HG02840 (cell line): ENCODE data around the gene TCP1.
A peak's percentile ranks its signal among the peaks of the same experiment; 100 is the strongest.
"Not testable (repeated sequence)": the region's sequence is repeated elsewhere in the genome, so short reads cannot be mapped to it uniquely, and the experiment has no call there.

Experiments
- ATAC-seq: cut with Tn5 transposase; IDR thresholded peaks from one replicate; pipeline ENCODE4 v1.9.1; 2021; ENCODE audit warnings: mild to moderate bottlenecking, moderate library complexity, moderate number of reproducible peaks; ENCODE audit not compliant: unreplicated experiment, low FRiP score

Gene TCP1

GRCh38 chr6:159817951-159818739 lies 28.7 kb upstream of the TCP1 start:
- ATAC-seq = no peak

GRCh38 chr6:159816775-159817174 lies 27.4 kb upstream of the TCP1 start:
- not testable (repeated sequence) for ATAC-seq

GRCh38 chr6:159815410-159815809 lies 26.0 kb upstream of the TCP1 start:
- no peak for ATAC-seq

GRCh38 chr6:159813781-159814180 lies 24.4 kb upstream of the TCP1 start:
- no peak for ATAC-seq

- ATAC-seq = no peak
These were observed 19.7 kb upstream of the TCP1 start for GRCh38 chr6:159809149-159809548.

- no peak for ATAC-seq
These were observed 19.2 kb upstream of the TCP1 start for GRCh38 chr6:159808647-159809046.

GRCh38 chr6:159807150-159807858 lies 17.9 kb upstream of the TCP1 start:
- no peak for ATAC-seq

GRCh38 chr6:159806021-159806458 lies 16.6 kb upstream of the TCP1 start:
- no peak for ATAC-seq

GRCh38 chr6:159805440-159806020 lies 16.1 kb upstream of the TCP1 start:
- no peak for ATAC-seq

GRCh38 chr6:159804504-159804903 lies 15.1 kb upstream of the TCP1 start:
- ATAC-seq = no peak

GRCh38 chr6:159801935-159802334 lies 12.5 kb upstream of the TCP1 start:
- no peak for ATAC-seq

GRCh38 chr6:159800141-159800865 lies 10.9 kb upstream of the TCP1 start, which contains the start of gene PNLDC1:
TSS of gene PNLDC1 (plus strand) at chr6:159800276. CDS start at chr6:159800308, 32 bp downstream.
- no peak for ATAC-seq

GRCh38 chr6:159797554-159797953 lies 8.2 kb upstream of the TCP1 start:
- no peak for ATAC-seq

GRCh38 chr6:159794976-159795375 lies 5.6 kb upstream of the TCP1 start:
- not testable (repeated sequence) for ATAC-seq

- ATAC-seq = no peak
These were observed 1.7 kb upstream of the TCP1 start for GRCh38 chr6:159790956-159791598.

- peak; percentile 78 for ATAC-seq
These were observed 950 bp upstream of the TCP1 start, which contains the start of gene MRPL18 for GRCh38 chr6:159790149-159790955. TSS of gene MRPL18 (plus strand) at chr6:159790467. CDS start at chr6:159790588, 121 bp downstream.

GRCh38 chr6:159788753-159789376 lies 537 bp downstream of the TCP1 start:
- peak; percentile 0 for ATAC-seq

- ATAC-seq = no peak
These were observed 1.1 kb downstream of the TCP1 start for GRCh38 chr6:159788276-159788675.
